ENCODE data around the gene SPG21.

SPG21 gene

DNA sequence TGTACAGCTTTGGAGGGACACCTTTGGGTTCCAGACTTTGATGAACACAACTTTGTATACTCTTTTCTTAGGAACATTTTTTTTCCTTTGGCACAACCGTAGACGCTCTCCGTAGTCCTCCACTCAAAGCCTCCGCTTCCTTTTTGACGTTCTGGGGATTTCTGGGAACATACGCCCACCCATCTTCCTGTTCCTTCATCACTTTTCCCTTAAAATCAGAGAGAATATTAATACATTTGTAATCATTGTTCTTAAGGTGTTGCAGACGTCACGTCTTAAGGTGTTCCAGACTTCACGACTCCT, 405 bp upstream of the SPG21 start:
- DNase-seq = no peak

DNA sequence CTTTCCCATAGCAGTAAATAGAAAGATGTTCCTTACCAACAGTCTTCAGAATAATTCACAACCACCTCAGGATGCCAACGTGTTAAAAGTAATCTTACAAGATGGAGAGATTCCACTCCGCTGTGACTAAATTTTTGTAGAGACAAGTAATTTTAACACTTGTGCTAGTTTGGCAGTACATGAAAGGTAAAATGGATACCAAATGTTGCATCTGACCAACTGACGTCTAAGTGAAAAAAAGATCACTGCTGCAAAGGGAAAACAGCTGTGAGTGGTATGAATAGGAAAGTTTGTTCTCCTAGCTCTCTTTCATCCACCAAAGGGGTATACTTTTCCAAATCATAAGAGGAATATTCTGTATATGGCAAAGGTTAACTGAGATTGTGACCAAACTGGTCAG, 2.6 kb downstream of the SPG21 start:
- no peak for DNase-seq

- no peak for DNase-seq
Measured at GRCh38 chr15:64985366-64986033, 4.2 kb downstream of the SPG21 start.

DNA sequence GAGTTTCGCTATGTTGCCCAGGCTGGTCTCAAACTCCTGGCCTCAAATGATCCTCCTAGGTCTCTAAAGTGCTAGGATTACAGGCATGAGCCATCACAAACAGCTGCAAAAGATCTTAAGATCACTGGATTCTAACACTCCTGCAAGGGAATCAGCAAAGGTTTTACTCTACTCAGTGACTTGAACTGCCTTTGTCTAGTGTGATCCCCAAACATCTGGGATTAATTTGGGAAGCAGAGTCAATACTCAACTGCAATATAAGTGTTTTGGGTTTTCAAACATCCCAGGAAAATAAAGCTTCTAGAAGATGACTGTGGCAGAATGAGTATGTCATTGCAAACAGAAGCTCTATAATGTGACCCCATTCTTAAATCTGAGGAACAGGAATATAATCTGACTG, 7.2 kb downstream of the SPG21 start:
- no peak for DNase-seq

DNA sequence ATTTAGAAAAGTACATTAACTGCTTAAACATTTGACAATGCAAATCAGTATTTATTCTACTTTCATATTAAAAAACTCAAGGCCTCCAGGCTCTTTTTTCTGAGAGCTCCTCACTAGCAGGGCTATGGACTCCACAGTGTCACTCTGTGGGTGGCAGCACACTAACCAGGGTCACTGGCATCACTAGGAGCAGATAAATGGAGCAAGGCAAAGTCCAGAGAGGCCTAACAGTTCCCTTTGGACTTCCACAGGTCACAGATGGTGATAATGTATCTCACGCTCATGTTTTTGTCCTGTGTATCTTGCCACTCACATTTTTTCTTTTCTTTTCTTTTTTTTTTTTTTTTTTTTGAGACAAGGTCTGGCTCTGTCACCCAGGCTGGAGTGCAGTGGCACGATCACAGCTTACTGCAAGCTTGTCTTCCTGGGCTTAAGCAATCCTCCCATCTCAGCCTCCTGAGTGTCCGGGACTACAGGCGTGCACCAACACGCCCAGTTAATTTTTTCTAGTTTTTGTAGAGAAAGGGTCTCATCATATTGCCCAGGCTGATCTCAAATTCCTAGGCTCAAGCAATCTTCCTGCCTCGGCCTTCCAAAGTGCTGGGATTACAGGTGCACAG, 7.8 kb downstream of the SPG21 start:
- DNase-seq = no peak

- DNase-seq = no peak
Measured at GRCh38 chr15:64979252-64979710, 10.4 kb downstream of the SPG21 start.

GRCh38 chr15:64975390-64975789, 14.3 kb downstream of the SPG21 start:
- no peak for DNase-seq

- DNase-seq = no peak
Measured at GRCh38 chr15:64970698-64971097, 19.0 kb downstream of the SPG21 start.

- no peak for DNase-seq
Measured at GRCh38 chr15:64969401-64969800, 20.3 kb downstream of the SPG21 start.

- DNase-seq = no peak
Measured at GRCh38 chr15:64961013-64961412, 28.7 kb downstream of the SPG21 start.

- DNase-seq = no peak
Measured at GRCh38 chr15:64960153-64960552, 29.6 kb downstream of the SPG21 start.

- DNase-seq = no peak
Measured at GRCh38 chr15:64959128-64959527, 30.6 kb downstream of the SPG21 start.

- DNase-seq = no peak
Measured at GRCh38 chr15:64954395-64954794, 35.3 kb downstream of the SPG21 start.

DNA sequence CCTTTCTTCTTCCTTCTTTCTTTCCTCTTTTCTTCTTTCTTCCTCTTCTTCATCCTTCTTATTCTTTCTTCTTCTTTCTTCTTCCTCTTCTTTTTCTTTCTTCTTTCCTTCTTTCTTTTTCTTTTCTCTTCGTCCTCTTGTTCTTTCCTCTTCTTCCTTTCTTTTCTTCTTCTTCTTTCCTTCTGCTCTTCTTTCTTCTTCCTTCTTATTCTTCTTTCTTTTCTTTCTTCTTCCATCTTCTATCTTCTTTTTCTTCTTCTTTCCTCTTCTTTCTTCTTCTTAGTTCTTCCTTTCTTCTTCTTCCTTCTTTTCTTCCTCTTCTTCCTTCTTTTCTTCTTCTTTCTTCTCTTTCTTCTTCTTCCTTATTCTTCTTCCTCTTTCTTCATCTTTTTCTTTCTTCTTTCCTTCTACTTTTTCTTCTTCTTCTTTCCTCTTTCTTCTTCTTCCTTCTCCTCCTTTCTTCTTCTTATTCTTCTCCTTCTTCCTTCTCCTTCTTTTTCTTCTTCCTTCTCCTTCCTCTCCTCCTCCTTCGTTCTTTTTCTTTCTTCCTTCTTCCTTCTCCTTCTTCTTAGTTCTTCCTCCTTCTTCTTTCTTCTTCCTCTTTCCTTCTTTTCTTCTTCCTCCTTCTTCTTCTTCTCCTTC, 37.8 kb downstream of the SPG21 start:
- no peak for DNase-seq

GRCh38 chr15:64950888-64951287, 38.8 kb downstream of the SPG21 start:
- no peak for DNase-seq

- no peak for DNase-seq
Measured at GRCh38 chr15:64949383-64950186, 40.1 kb downstream of the SPG21 start.

- DNase-seq = no peak
Measured at GRCh38 chr15:64948916-64949315, 40.8 kb downstream of the SPG21 start.

DNA sequence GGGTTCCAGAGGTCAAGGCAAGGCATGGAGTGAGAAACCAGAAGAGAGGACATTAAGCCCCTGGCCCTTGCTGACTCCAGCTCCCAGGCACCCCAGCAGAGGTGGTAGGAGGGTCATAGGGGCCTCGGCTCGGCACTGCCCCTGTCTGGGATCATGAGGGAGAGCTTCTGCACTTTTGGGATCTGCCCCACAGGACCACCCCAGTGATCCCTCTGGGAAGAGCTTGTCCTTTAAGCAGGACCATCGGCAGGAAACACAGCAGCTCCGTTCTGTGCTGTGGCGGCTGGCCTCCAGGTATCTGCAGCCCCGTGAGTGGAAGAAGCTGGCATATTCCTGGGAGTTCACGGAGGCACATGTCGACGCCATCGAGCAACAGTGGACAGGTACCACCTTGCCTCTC, 42.5 kb downstream of the SPG21 start:
- DNase-seq = no peak

- no peak for DNase-seq
Measured at GRCh38 chr15:64944961-64945360, 44.8 kb downstream of the SPG21 start.

- DNase-seq = no peak
Measured at GRCh38 chr15:64943512-64944225, 46.0 kb downstream of the SPG21 start.

DNA sequence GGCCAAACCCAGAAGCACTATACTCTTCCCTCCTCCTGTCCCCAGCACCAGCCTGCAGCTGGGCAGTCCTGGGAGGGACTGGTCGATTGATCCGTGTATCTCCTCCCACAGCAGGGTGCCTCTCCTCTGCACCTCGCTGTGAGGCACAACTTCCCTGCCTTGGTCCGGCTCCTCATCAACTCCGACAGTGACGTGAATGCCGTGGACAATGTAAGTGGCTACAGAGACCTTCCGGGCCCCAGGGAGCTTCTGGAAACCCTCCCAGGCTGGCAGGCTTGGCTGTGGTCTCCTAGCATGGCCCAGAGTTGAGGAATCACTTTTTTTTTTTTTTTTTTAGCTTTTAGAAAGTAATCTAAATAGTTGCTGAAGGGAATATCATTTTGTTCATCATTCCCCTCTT, 47.4 kb downstream of the SPG21 start:
- no peak for DNase-seq

DNA sequence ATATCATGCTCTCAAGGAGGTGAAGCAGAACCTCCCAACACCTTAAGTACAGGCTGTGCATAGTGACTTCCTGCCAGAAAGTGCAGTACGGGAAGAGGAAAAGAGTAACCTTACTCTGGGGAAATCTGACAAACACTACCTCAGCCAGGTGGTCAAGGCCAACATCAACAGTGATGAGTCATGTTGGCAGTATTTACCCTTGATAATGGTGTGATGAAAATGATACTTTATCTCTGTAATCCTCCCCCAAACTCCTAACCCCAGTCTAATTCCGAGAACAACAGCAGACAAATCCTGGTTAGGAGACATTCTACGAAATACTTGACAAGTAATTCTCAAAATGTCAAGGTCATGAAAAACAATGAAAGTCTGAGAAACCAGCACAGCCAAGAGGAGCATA, 51.5 kb downstream of the SPG21 start:
- no peak for DNase-seq

DNA sequence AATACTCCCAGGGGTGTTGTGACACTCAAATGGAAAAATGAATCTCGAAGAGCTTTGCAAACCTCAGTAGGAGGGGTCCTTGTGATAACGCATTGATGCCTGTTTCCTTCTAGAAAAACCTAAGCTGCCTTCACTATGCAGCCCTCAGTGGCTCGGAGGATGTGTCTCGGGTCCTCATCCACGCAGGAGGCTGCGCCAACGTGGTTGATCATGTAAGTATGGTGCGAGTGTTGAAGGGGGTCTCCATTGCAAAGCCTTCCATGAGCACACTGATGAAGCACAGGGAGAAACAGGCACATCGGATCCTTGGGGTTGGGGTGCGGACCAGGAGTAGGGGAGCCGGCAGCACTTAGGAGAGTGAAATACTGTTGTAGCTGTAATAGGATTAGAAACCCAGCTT, 55.7 kb downstream of the SPG21 start:
- no peak for DNase-seq

Data from T1000 (cell line).